ENCODE results near the gene NLGN1. TPM values are rescaled to one million over a fixed set of nuclear protein-coding genes. Genes with fewer than 3 reads are reported as not detected.

Gene NLGN1
- total RNA-seq, 1 experiment from 2014 or later: 5.2 TPM

- H3K79me2 ChIP-seq (ENCODE audit: insufficient read depth, low read length): no peaks in the 10 kb centered on the region
- H3K4me2 ChIP-seq (ENCODE audit: insufficient read depth, insufficient read length, low read length): no peak overlapping the region
- H2BK5ac ChIP-seq (ENCODE audit: insufficient read length, low read length): no peak overlapping the region
- Mint-ChIP-seq H3K27ac (peak overlapping the region; percentile 7 to 95 (median 65); a peak in 6 of 7 replicates), H3K27me3 (ENCODE audit: low read depth) (no peaks in the 10 kb centered on the region), H3K36me3 (ENCODE audit: insufficient read depth in 1 of 3, low read depth in 3 of 3) (no peaks in the 10 kb centered on the region), H3K4me1 (peaks cover 46 to 47% of the 10 kb centered on the region in 2 experiments), H3K4me3 (peak overlapping the region in 1 of 2 experiments; percentile 61; a peak in 3 of 5 replicates), H3K9me3 (no peaks in the 10 kb centered on the region)
- H3K14ac ChIP-seq (ENCODE audit: insufficient read depth, low read length): no peak overlapping the region
- WGBS (ENCODE audit: extremely low coverage, insufficient read length, low lambda C conversion rate): no CpG with 5 or more reads among the region's 2 CpGs
- no peaks in the 10 kb centered on the region for H3K9me3 ChIP-seq (ENCODE audit: control insufficient read depth, low read depth, low read length)
- no peaks in the 10 kb centered on the region for H3K23me2 ChIP-seq (ENCODE audit: insufficient read length, low read depth, low read length, poor library complexity, severe bottlenecking)
- no peak overlapping the region for H3T11ph ChIP-seq (ENCODE audit: low read length)
- no peaks in the 10 kb centered on the region for H3K27me3 ChIP-seq (ENCODE audit: insufficient read depth, low read length)
- TF ChIP-seq, protein P1, sequence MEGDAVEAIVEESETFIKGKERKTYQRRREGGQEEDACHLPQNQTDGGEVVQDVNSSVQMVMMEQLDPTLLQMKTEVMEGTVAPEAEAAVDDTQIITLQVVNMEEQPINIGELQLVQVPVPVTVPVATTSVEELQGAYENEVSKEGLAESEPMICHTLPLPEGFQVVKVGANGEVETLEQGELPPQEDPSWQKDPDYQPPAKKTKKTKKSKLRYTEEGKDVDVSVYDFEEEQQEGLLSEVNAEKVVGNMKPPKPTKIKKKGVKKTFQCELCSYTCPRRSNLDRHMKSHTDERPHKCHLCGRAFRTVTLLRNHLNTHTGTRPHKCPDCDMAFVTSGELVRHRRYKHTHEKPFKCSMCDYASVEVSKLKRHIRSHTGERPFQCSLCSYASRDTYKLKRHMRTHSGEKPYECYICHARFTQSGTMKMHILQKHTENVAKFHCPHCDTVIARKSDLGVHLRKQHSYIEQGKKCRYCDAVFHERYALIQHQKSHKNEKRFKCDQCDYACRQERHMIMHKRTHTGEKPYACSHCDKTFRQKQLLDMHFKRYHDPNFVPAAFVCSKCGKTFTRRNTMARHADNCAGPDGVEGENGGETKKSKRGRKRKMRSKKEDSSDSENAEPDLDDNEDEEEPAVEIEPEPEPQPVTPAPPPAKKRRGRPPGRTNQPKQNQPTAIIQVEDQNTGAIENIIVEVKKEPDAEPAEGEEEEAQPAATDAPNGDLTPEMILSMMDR (conservative IDR thresholded peaks at IDR 0.05): no peak
- no peak overlapping the region for H3K56ac ChIP-seq (ENCODE audit: insufficient read length, low read depth, low read length)
- H3K4ac ChIP-seq (ENCODE audit: low read depth, low read length): no peak overlapping the region
- no peak overlapping the region for H2BK20ac ChIP-seq (ENCODE audit: low read depth, low read length, poor library complexity, severe bottlenecking)
- H4K20me1 ChIP-seq (ENCODE audit: control insufficient read depth, insufficient read depth, insufficient read length): no peaks in the 10 kb centered on the region
- no peak overlapping the region for H3K18ac ChIP-seq (ENCODE audit: insufficient read length, low read depth, low read length)
- H3K23ac ChIP-seq (ENCODE audit: insufficient read length, low read depth, low read length): no peak overlapping the region
- no peak overlapping the region for H2BK12ac ChIP-seq (ENCODE audit: insufficient read length, low read depth, low read length)
- H2AK5ac ChIP-seq (ENCODE audit: insufficient read length, low read length): no peak overlapping the region
- H2BK120ac ChIP-seq (ENCODE audit: low read depth, low read length, poor library complexity, severe bottlenecking): no peak overlapping the region
- no peak overlapping the region for H3K9ac ChIP-seq (ENCODE audit: extremely low read depth, insufficient read length, low read length)
- H3K4me1 ChIP-seq (ENCODE audit: insufficient read depth, low read length): no peaks in the 10 kb centered on the region; the same call in 1 of the 2 replicates
- H4K8ac ChIP-seq (replicated peaks; ENCODE audit: insufficient read length, low read depth, low read length): no peak overlapping the region
- no peak overlapping the region for H4K91ac ChIP-seq (ENCODE audit: insufficient read length, low read depth, low read length)
- H2AFZ ChIP-seq (ENCODE audit: low read length): no peak overlapping the region
- H3K79me1 ChIP-seq (ENCODE audit: insufficient read depth, low read depth, low read length, poor library complexity, severe bottlenecking): no peaks in the 10 kb centered on the region
- no peak for DNase-seq
- H2BK15ac ChIP-seq (ENCODE audit: low read depth, low read length): no peak overlapping the region
- no peak overlapping the region for H3K27ac ChIP-seq (ENCODE audit: insufficient read length, low read depth, low read length)
- H4K5ac ChIP-seq (ENCODE audit: insufficient read length, low read depth, low read length): no peak overlapping the region
These were observed 402.6 kb downstream of the NLGN1 start for GRCh38 chr3:173800154-173800553.

All from H9 (cell line).